PC-3 (cell line): Measurements from ENCODE around the gene LMO7. TPM values are rescaled to one million over a fixed set of nuclear protein-coding genes. Genes with fewer than 3 reads are reported as not detected.

ENCODE experiments used
- ATAC-seq: fragments of 200-7000 bp; cut with Tn5 transposase; 2 replicates; pipeline ENCODE4 v1.9.1; 2020; ENCODE audit warnings: mild to moderate bottlenecking, moderate library complexity
- BruUV-seq: library from RNA; stranded (reverse); fragments of 400-500 nt; replicated peaks from 2 replicates; lab custom pipeline; 2021; lab: Mats Ljungman, UMichigan
- CTCF ChIA-PET: fragments of 300-600 bp; sonication (Branson Sonifier 250); formaldehyde crosslinking; loops from one replicate; lab custom pipeline; 2022; ENCODE audit warnings: antibody characterized with exemption; lab: Charles Lee
- POLR2A ChIA-PET: fragments of 300-600 bp; sonication (Branson Sonifier 250); formaldehyde crosslinking; loops from one replicate; lab custom pipeline; 2022; ENCODE audit warnings: antibody characterized with exemption; ENCODE audit not compliant: unreplicated experiment; lab: Charles Lee
- DNase-seq: peaks from one replicate; pipeline ENCODE4 v3.0.0-alpha.2; 2015
- H2AFZ ChIP-seq: fragments of 300-600 bp; sonication (generic); 2 replicates; pipeline ENCODE4 v1.6.0; 2016; ENCODE audit warnings: antibody characterized with exemption, low read length
- H3F3A ChIP-seq: fragments of 300-600 bp; sonication (generic); one replicate; pipeline ENCODE4 v1.6.0; 2017; ENCODE audit warnings: antibody characterized with exemption, low read length, control low read depth, mild to moderate bottlenecking; ENCODE audit not compliant: unreplicated experiment
- H3K27ac ChIP-seq: fragments of 300-600 bp; sonication (generic); 2 replicates; pipeline ENCODE4 v1.5.1; 2016; ENCODE audit warnings: mild to moderate bottlenecking, low read length
- H3K27me3 ChIP-seq: fragments of 300-600 bp; sonication (generic); 2 replicates; pipeline ENCODE4 v1.6.1; 2016; ENCODE audit warnings: low read length, mixed read lengths
- H3K36me3 ChIP-seq: fragments of 300-600 bp; sonication (generic); 2 replicates; pipeline ENCODE4 v1.6.1; 2016; ENCODE audit warnings: low read depth, mixed run types, low read length, mixed read lengths
- H3K4me1 ChIP-seq: fragments of 300-600 bp; sonication (generic); 2 replicates; pipeline ENCODE4 v1.5.1; 2016; ENCODE audit warnings: low read length; ENCODE audit not compliant: insufficient read depth
- H3K4me2 ChIP-seq: fragments of 300-600 bp; sonication (generic); 2 replicates; pipeline ENCODE4 v1.6.0; 2016; ENCODE audit warnings: low read length
- H3K4me3 ChIP-seq: fragments of 300-600 bp; sonication (generic); 2 replicates; pipeline ENCODE4 v1.5.1; 2016; ENCODE audit warnings: mild to moderate bottlenecking, low read length, mixed read lengths
- H3K79me2 ChIP-seq: fragments of 300-600 bp; sonication (generic); 2 replicates; pipeline ENCODE4 v1.6.1; 2017; ENCODE audit warnings: low read length, mixed read lengths
- H3K9ac ChIP-seq: fragments of 300-600 bp; sonication (generic); 2 replicates; pipeline ENCODE4 v1.6.0; 2016; ENCODE audit warnings: mild to moderate bottlenecking, low read length
- H3K9me2 ChIP-seq: fragments of 300-600 bp; sonication (generic); replicated peaks from 2 replicates; pipeline ENCODE4 v1.6.1; 2016; ENCODE audit warnings: mixed run types, low read length, mixed read lengths
- H3K9me3 ChIP-seq: fragments of 300-600 bp; sonication (generic); 2 replicates; pipeline ENCODE4 v1.6.1; 2016; ENCODE audit warnings: low read length, mixed read lengths
- H4K20me1 ChIP-seq: fragments of 300-600 bp; sonication (generic); 2 replicates; pipeline ENCODE4 v1.6.1; 2016; ENCODE audit warnings: low read length, mixed read lengths
- EZH2 ChIP-seq: fragments of 300-600 bp; sonication (generic); IDR thresholded peaks from one replicate; pipeline ENCODE4 v1.6.1; 2017; ENCODE audit warnings: antibody characterized with exemption, mild to moderate bottlenecking, low read length; ENCODE audit not compliant: unreplicated experiment
- EZH2phosphoT487 ChIP-seq: fragments of 300-600 bp; sonication (generic); IDR thresholded peaks from 2 replicates; pipeline ENCODE4 v1.6.1; 2018; ENCODE audit warnings: mild to moderate bottlenecking, antibody characterized with exemption, low read length, borderline replicate concordance
- intact Hi-C: fragments of 100-400 bp; cut with micrococcal nuclease; formaldehyde crosslinking; loops from 2 replicates; pipeline ENCODE4 v1.9.0; 2023
- total RNA-seq: library from RNA; depleted of rRNA; stranded (reverse); fragments of >200 nt; gene quantifications from 2 replicates; pipeline ENCODE4 v1.2.3, GENCODE V29; 2014
- TF ChIP-seq, protein P1 (sequence below): fragments of 300-600 bp; sonication (generic); conservative IDR thresholded peaks from 2 replicates; pipeline ENCODE4 v1.5.1; 2017; ENCODE audit warnings: antibody characterized with exemption, low read depth, mild to moderate bottlenecking, low read length

Gene LMO7
- total RNA-seq, 1 experiment from 2014 or later, result 83.6 TPM

DNA sequence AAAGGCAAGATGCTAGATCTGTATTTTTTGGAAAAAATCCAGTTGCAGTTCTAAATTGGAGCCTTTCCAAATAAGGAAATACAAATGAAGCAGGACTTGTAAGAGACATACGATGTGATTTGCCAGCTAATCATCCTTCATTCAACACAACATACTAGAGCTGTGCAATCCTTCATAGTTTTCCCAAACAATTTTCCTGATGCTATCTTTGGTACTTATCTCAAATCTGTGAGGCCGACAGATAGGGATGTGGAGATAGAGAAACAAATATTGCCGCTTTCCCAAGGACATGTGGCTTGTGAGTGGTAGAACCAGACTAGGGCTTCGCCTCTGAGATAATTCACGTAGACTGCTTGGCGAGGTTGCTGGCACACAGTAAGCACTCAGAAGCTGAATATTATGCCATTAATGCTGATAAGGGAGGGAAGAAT, 176.6 kb downstream of the LMO7 start:
- no peak for TF ChIP-seq EZH2phosphoT487
- TF ChIP-seq, protein P1, sequence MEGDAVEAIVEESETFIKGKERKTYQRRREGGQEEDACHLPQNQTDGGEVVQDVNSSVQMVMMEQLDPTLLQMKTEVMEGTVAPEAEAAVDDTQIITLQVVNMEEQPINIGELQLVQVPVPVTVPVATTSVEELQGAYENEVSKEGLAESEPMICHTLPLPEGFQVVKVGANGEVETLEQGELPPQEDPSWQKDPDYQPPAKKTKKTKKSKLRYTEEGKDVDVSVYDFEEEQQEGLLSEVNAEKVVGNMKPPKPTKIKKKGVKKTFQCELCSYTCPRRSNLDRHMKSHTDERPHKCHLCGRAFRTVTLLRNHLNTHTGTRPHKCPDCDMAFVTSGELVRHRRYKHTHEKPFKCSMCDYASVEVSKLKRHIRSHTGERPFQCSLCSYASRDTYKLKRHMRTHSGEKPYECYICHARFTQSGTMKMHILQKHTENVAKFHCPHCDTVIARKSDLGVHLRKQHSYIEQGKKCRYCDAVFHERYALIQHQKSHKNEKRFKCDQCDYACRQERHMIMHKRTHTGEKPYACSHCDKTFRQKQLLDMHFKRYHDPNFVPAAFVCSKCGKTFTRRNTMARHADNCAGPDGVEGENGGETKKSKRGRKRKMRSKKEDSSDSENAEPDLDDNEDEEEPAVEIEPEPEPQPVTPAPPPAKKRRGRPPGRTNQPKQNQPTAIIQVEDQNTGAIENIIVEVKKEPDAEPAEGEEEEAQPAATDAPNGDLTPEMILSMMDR, result no peak
- no peak for TF ChIP-seq EZH2
- Histone ChIP-seq H4K20me1 (no peaks in the 10 kb centered on the region), H3K79me2 (no peaks in the 10 kb centered on the region), H3K9ac (no peak overlapping the region), H2AFZ (no peak overlapping the region), H3K27ac (no peak overlapping the region), H3K36me3 (no peaks in the 10 kb centered on the region), H3F3A (no peaks in the 10 kb centered on the region), H3K9me3 (no peaks in the 10 kb centered on the region), H3K9me2 (no peaks in the 10 kb centered on the region), H3K27me3 (no peaks in the 10 kb centered on the region), H3K4me2 (no peak overlapping the region), H3K4me1 (no peaks in the 10 kb centered on the region), H3K4me3 (no peak overlapping the region)
- intact Hi-C loops, result no loop called here
- DNase-seq (no peak), ATAC-seq (no peak)
- ChIA-PET CTCF (no interaction called here), POLR2A (interaction anchor here (0.6 kb wide), 1 partner anchor 41 kb away, joined by 4 read pairs; no protein-coding TSS in a partner anchor)
- BruUV-seq, result no TSS peak

DNA sequence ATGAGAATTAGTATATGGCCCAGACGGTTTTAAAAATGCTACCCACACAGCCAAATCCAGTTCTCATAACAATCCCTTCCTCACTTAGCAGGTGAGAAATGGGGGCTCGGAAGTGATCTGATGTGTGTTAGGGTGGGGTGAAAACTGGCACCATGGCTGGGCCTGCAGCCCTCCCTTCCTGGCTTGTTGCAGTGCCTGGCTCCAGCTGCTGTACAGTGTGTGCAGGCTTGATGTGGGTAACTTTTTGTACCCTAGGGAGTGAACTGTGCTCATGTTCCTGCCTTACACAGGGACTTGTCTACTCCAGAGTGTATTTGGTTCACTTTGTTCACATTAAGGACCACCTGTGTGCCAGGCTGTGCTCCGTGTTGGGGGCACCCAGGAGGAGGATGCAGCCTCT, 177.2 kb downstream of the LMO7 start:
- no TSS peak for BruUV-seq
- intact Hi-C loops, result no loop called here
- no peak overlapping the region for H3K27ac ChIP-seq
- DNase-seq (no peak), ATAC-seq (no peak)
- H4K20me1 ChIP-seq, result no peaks in the 10 kb centered on the region
- ChIA-PET CTCF (no interaction called here), POLR2A (interaction anchor here (0.6 kb wide), 1 partner anchor 41 kb away, joined by 4 read pairs; no protein-coding TSS in a partner anchor)
- no peaks in the 10 kb centered on the region for H3K9me3 ChIP-seq
- no peaks in the 10 kb centered on the region for H3K79me2 ChIP-seq
- no peak overlapping the region for H3K4me2 ChIP-seq
- H3K4me3 ChIP-seq, result no peak overlapping the region
- H2AFZ ChIP-seq, result no peak overlapping the region
- H3K27me3 ChIP-seq, result no peaks in the 10 kb centered on the region
- no peak overlapping the region for H3K9ac ChIP-seq
- H3F3A ChIP-seq, result no peaks in the 10 kb centered on the region
- no peaks in the 10 kb centered on the region for H3K9me2 ChIP-seq
- H3K36me3 ChIP-seq, result no peaks in the 10 kb centered on the region; the same call in 1 of the 2 replicates
- no peak for TF ChIP-seq EZH2
- TF ChIP-seq, protein P1, result no peak
- TF ChIP-seq EZH2phosphoT487, result no peak
- H3K4me1 ChIP-seq, result no peaks in the 10 kb centered on the region

DNA sequence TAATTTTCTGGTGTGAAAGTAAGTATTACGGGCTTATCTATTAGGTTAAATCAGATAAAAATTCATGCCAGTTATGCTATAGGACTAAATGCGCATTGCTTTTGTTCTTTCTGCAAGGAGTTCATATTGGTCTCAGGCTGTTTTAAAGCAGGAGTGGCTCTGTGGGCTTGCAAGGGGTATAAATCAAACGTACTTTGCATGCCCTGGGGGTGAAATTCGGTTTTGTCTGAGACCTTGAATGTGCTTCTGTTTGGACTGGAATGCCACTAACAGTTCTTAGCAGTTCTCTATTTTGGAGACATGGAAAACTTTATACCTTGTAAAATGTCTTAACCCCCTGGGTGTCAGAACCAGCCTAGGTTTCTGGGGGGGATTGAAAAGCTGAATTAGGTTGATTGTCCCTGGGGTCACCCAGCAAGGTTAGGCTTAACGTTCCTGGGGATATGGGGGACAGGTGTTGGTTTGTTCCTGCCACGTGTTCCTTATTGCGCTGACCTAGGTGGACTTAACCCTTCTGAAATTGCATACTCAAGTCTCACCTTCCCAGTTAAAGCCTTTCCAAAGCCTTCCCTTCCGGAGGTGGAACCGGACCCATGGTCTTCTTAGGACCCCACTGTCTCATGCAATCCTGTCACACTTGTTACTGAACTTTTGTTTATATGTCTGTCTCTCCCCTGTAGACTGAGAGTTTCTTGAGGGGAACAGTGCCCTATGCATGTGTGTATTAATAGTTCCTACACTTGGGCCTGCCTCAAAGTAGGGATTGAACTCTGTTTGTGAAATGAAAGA, 182.2 kb downstream of the LMO7 start:
- no peaks in the 10 kb centered on the region for H3K9me2 ChIP-seq
- no peaks in the 10 kb centered on the region for H3F3A ChIP-seq
- no peak overlapping the region for H3K4me3 ChIP-seq
- H3K36me3 ChIP-seq, result peaks cover 3% of the 10 kb centered on the region; the same call in 1 of the 2 replicates
- H3K9ac ChIP-seq, result no peak overlapping the region
- no peak for DNase-seq
- POLR2A ChIA-PET, result no interaction called here
- no peak for ATAC-seq
- intact Hi-C loops, result no loop called here
- TF ChIP-seq, protein P1, result no peak
- TF ChIP-seq EZH2phosphoT487, result no peak
- TF ChIP-seq EZH2, result no peak
- no peak overlapping the region for H3K27ac ChIP-seq
- no peaks in the 10 kb centered on the region for H3K4me1 ChIP-seq
- no peaks in the 10 kb centered on the region for H3K79me2 ChIP-seq
- no peaks in the 10 kb centered on the region for H3K27me3 ChIP-seq
- no peak overlapping the region for H2AFZ ChIP-seq
- no TSS peak for BruUV-seq
- H3K4me2 ChIP-seq, result no peak overlapping the region
- H3K9me3 ChIP-seq, result no peaks in the 10 kb centered on the region
- CTCF ChIA-PET, result no interaction called here
- no peaks in the 10 kb centered on the region for H4K20me1 ChIP-seq
